Dermis microvascular lymphatic vessel endothelial cell (primary cell): Measurements from ENCODE around the gene MVB12B. TPM values are rescaled to one million over a fixed set of nuclear protein-coding genes. Genes with fewer than 3 reads are reported as not detected.

Experiments
- DNase-seq, 2 donors: peaks; one replicate each; pipeline versions ENCODE4 v3.0.0 to v3.0.0-alpha.2; 2010; ENCODE audit warnings: low read depth in 2 of 2
- total RNA-seq: library from RNA; depleted of rRNA; stranded (reverse); fragments of >200 nt; gene quantifications from 2 replicates; pipeline ENCODE4 v1.2.1, GENCODE V29; 2014

MVB12B gene
- total RNA-seq, 1 donor from 2014 or later, result 8.6 TPM

- DNase-seq, result no peak
These were observed 123.4 kb downstream of the MVB12B start for GRCh38 chr9:126449725-126450667.

GRCh38 chr9:126450668-126451205 is 124.1 kb downstream of the MVB12B start:
- no peak for DNase-seq

GRCh38 chr9:126451316-126451885 is 124.8 kb downstream of the MVB12B start:
- no peak for DNase-seq

- DNase-seq, result no peak
These were observed 125.5 kb downstream of the MVB12B start for GRCh38 chr9:126452106-126452505.

GRCh38 chr9:126453156-126453963 is 126.7 kb downstream of the MVB12B start:
- DNase-seq, result no peak

- DNase-seq, result no peak
These were observed 127.6 kb downstream of the MVB12B start for GRCh38 chr9:126454215-126454614.

GRCh38 chr9:126454795-126455194 is 128.2 kb downstream of the MVB12B start:
- DNase-seq, result no peak

- DNase-seq, result no peak
These were observed 130.0 kb downstream of the MVB12B start for GRCh38 chr9:126456441-126457174.

- DNase-seq, result no peak
These were observed 130.5 kb downstream of the MVB12B start for GRCh38 chr9:126457175-126457547.

- DNase-seq, result no peak
These were observed 131.3 kb downstream of the MVB12B start for GRCh38 chr9:126457890-126458289.

GRCh38 chr9:126459126-126459525 is 132.5 kb downstream of the MVB12B start:
- DNase-seq, result no peak

- no peak for DNase-seq
These were observed 132.9 kb downstream of the MVB12B start for GRCh38 chr9:126459546-126459945.

GRCh38 chr9:126459965-126460843 is 133.6 kb downstream of the MVB12B start:
- DNase-seq, result no peak

- no peak for DNase-seq
These were observed 134.4 kb downstream of the MVB12B start for GRCh38 chr9:126461029-126461428.

GRCh38 chr9:126461608-126462007 is 135.0 kb downstream of the MVB12B start:
- DNase-seq, result no peak

- DNase-seq, result no peak
These were observed 136.0 kb downstream of the MVB12B start for GRCh38 chr9:126462617-126463016.

GRCh38 chr9:126463426-126463825 is 136.8 kb downstream of the MVB12B start:
- no peak for DNase-seq

GRCh38 chr9:126464694-126465441 is 138.2 kb downstream of the MVB12B start:
- no peak for DNase-seq

GRCh38 chr9:126465977-126466376 is 139.3 kb downstream of the MVB12B start:
- DNase-seq, result no peak
